Progenitor cell of endocrine pancreas (in vitro differentiated cells): Measurements from ENCODE around the gene MMGT1. TPM values are rescaled to one million over a fixed set of nuclear protein-coding genes. Genes with fewer than 3 reads are reported as not detected.

Experiments
- DNase-seq: peaks from one replicate; pipeline ENCODE4 v3.0.0; 2021; ENCODE audit warnings: low spot score; ENCODE audit not compliant: unreplicated experiment
- H3K27ac Mint-ChIP-seq: 2 replicates; pipeline ENCODE4 v1.8.0; 2021; ENCODE audit warnings: mild to moderate bottlenecking, moderate library complexity, mixed read lengths
- H3K27me3 Mint-ChIP-seq: 2 replicates; pipeline ENCODE4 v1.8.0; 2021; ENCODE audit warnings: mixed read lengths
- H3K36me3 Mint-ChIP-seq: 2 replicates; pipeline ENCODE4 v1.8.0; 2022; ENCODE audit warnings: mixed read lengths; ENCODE audit not compliant: insufficient read depth
- H3K4me1 Mint-ChIP-seq: 2 replicates; pipeline ENCODE4 v1.8.0; 2021; ENCODE audit warnings: low read depth, mixed read lengths
- H3K4me3 Mint-ChIP-seq: 2 replicates; pipeline ENCODE4 v1.8.0; 2021; ENCODE audit warnings: low read depth, mild to moderate bottlenecking, moderate library complexity, mixed read lengths
- H3K9me3 Mint-ChIP-seq: 2 replicates; pipeline ENCODE4 v1.8.0; 2021; ENCODE audit warnings: low read depth, mixed read lengths
- CTCF ChIP-seq: fragments of 200-600 bp; sonication (generic); IDR thresholded peaks from one replicate; pipeline ENCODE4 v1.5.0; 2021; ENCODE audit warnings: antibody characterized with exemption, mild to moderate bottlenecking; ENCODE audit not compliant: unreplicated experiment
- total RNA-seq: library from RNA; stranded (reverse); gene quantifications from 2 replicates; pipeline ENCODE4 v1.2.1, GENCODE V29; 2021

MMGT1 gene
- total RNA-seq, 1 donor from 2014 or later = 17.7 TPM

DNA sequence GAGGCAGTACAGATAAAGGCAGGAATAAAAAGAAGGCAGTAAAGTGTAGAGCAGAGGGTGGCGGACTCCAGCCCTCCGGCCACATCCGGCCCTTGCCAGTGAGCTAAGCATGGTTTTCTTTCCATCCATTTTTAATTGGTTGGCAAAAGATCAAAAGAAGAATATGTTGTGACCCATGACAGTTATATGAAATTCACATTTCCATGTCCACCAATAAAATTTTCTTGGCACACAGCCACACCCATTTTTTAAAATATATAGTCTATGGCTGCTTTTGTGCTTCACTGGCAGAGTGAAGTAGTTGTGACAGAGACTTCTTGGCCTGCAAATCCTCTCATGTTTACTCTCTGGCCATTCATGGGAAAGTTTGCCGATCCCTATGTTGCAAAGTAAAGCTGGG is 41.2 kb upstream of the MMGT1 start:
- TF ChIP-seq CTCF = no peak
- DNase-seq = no peak
- peaks cover 10% of the 10 kb centered on the region for H3K36me3 Mint-ChIP-seq
- no peak overlapping the region for H3K27ac Mint-ChIP-seq
- peaks cover 15% of the 10 kb centered on the region for H3K9me3 Mint-ChIP-seq
- no peaks in the 10 kb centered on the region for H3K27me3 Mint-ChIP-seq
- no peaks in the 10 kb centered on the region for H3K4me1 Mint-ChIP-seq
- no peak overlapping the region for H3K4me3 Mint-ChIP-seq

DNA sequence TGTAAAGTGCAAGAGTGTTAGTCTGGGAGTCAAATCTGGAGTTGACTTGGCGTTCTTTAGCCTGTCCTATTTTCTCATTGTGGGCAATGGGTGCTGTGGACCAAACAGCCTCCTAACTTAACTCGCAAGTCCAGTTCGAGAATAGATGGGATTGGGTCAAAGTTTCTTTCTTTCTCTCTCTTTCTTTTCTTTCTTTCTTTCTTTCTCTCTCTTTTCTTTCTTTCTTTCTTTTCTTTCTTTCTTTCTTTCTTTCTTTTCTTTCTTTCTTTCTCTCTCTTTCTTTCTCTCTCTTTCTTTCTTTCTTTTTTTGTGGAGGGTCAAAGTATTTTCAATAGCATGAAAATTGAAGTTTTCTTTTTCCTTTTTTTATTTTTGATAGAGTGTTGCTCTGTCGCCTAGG is 14.5 kb upstream of the MMGT1 start:
- peaks cover under 1% of the 10 kb centered on the region for H3K27me3 Mint-ChIP-seq
- H3K27ac Mint-ChIP-seq = no peak overlapping the region
- no peak for TF ChIP-seq CTCF
- peaks cover 31% of the 10 kb centered on the region for H3K9me3 Mint-ChIP-seq
- peaks cover 14% of the 10 kb centered on the region for H3K4me1 Mint-ChIP-seq
- H3K4me3 Mint-ChIP-seq = no peak overlapping the region
- peaks cover 2% of the 10 kb centered on the region for H3K36me3 Mint-ChIP-seq
- DNase-seq = no peak

- TF ChIP-seq CTCF = no peak
- peak overlapping the region; percentile 86 for H3K4me3 Mint-ChIP-seq
- peaks cover 27% of the 10 kb centered on the region for H3K9me3 Mint-ChIP-seq
- H3K27ac Mint-ChIP-seq = peak overlapping the region; percentile 51
- peaks cover 12% of the 10 kb centered on the region for H3K4me1 Mint-ChIP-seq
- H3K27me3 Mint-ChIP-seq = peaks cover 4% of the 10 kb centered on the region
- H3K36me3 Mint-ChIP-seq = no peaks in the 10 kb centered on the region
- no peak for DNase-seq
Observed at GRCh38 chrX:135985973-135986310, 12.2 kb upstream of the MMGT1 start.

GRCh38 chrX:135985157-135985972 is 11.6 kb upstream of the MMGT1 start, which contains the start of gene SLC9A6:
TSS of gene SLC9A6 (plus strand) at chrX:135985435. CDS start at chrX:135985659, 224 bp downstream.
- Mint-ChIP-seq H3K4me1 (peaks cover 12% of the 10 kb centered on the region), H3K4me3 (peak within 1 kb of the TSS; percentile 86), H3K36me3 (no peaks in the 10 kb centered on the region), H3K27ac (peak within 1 kb of the TSS; percentile 78), H3K9me3 (peaks cover 28% of the 10 kb centered on the region), H3K27me3 (peaks cover 4% of the 10 kb centered on the region)
- TF ChIP-seq CTCF = no peak
- peak; percentile 41 for DNase-seq

GRCh38 chrX:135984791-135985156 is 11.0 kb upstream of the MMGT1 start:
- peaks cover 12% of the 10 kb centered on the region for H3K4me1 Mint-ChIP-seq
- peaks cover 4% of the 10 kb centered on the region for H3K27me3 Mint-ChIP-seq
- peaks cover 28% of the 10 kb centered on the region for H3K9me3 Mint-ChIP-seq
- peak overlapping the region; percentile 82 for H3K4me3 Mint-ChIP-seq
- no peak for DNase-seq
- no peak for TF ChIP-seq CTCF
- no peaks in the 10 kb centered on the region for H3K36me3 Mint-ChIP-seq
- H3K27ac Mint-ChIP-seq = peak overlapping the region; percentile 78
